Embryonic facial prominence (tissue), 1 donor: ENCODE data around the gene CDX1.

ENCODE experiments used
- DNase-seq: peaks from one replicate; pipeline ENCODE4 v3.0.0-alpha.2; 2016; ENCODE audit errors: extremely low spot score

CDX1 gene

DNA sequence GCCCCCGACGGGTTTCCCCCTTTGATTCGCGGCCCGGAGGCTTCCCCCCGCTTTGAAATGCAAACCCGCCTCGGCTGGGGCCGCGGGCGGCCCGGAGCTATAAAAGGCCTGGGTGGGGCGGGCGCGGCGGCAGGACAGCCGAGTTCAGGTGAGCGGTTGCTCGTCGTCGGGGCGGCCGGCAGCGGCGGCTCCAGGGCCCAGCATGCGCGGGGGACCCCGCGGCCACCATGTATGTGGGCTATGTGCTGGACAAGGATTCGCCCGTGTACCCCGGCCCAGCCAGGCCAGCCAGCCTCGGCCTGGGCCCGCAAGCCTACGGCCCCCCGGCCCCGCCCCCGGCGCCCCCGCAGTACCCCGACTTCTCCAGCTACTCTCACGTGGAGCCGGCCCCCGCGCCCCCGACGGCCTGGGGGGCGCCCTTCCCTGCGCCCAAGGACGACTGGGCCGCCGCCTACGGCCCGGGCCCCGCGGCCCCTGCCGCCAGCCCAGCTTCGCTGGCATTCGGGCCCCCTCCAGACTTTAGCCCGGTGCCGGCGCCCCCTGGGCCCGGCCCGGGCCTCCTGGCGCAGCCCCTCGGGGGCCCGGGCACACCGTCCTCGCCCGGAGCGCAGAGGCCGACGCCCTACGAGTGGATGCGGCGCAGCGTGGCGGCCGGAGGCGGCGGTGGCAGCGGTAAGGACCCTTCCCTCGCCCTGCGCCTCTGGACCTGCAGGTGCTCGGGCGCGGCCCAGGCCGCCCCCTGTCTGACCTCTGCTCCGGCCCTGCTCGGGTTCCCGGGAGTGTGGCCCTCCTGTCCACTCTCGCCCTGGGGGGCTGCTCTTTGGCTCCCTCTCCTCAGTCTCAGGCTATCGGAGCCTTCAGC is at the start of gene CDX1:
Gene CDX1 (plus strand): TSS at position 129 of the 862 bp plus-strand sequence. CDS start 99 bp downstream, at position 228.
- DNase-seq = no peak

DNA sequence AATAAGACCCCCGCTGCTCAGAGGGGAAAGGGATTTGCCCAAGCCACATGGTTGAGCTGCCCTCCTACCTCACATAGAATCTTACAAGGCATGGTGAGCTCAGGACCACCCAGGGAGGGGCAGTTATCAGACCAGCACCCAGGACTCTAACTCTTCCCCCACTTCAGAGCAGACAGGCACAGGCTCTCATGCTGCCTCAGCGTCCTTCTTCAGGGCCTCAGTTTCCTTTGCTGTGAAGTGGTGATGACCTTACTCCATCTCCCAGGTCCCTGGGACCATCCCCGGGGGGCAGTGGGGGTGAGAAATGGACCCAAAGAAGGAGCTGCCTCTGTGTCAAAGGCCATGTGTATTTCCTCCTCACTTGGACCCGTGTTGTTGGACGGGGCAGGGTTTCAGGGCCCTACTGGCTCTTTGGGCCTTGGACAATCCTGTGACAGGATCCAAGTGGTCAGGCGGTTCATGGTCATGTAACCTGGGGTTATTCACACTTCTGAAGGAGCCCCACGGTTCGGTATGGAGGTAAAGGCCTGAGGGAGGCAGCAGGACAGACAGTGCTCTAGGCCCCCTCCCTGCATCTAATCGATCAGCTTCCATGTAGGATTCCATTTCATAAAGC is 48.5 kb upstream of the CDX1 start:
- no peak for DNase-seq

DNA sequence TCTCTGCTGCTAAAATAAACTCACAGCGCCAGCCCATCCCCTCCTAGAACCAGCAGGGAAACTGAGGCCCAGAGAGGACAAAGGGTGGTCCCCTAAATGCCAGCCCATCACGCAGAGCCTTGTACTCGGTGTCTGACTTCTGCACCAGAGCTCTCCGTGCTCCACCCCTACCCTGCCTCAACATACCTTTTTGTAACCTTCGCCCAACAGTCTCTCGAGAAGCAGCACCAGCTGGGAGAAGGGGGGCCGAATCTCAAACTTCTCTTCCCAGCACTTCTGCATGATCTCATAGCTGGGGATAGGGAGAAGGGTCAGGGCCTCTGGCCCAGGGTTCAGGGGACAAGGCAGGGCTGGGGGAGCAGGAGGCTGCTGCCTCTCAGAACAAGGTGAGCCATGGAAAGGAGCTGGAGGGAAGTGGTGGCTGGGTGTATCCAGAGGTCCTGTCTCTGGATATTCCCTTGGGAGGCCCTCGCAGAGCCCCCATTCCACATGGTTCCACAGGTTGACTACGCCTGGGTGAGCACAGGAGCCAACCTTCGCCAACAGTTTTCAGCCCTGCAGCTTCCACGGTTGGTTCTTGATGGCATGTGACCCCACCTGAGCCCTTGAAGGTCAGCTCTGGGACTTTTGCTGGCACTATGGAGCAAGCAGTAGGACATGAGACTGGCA is 47.9 kb upstream of the CDX1 start:
- DNase-seq = no peak

DNA sequence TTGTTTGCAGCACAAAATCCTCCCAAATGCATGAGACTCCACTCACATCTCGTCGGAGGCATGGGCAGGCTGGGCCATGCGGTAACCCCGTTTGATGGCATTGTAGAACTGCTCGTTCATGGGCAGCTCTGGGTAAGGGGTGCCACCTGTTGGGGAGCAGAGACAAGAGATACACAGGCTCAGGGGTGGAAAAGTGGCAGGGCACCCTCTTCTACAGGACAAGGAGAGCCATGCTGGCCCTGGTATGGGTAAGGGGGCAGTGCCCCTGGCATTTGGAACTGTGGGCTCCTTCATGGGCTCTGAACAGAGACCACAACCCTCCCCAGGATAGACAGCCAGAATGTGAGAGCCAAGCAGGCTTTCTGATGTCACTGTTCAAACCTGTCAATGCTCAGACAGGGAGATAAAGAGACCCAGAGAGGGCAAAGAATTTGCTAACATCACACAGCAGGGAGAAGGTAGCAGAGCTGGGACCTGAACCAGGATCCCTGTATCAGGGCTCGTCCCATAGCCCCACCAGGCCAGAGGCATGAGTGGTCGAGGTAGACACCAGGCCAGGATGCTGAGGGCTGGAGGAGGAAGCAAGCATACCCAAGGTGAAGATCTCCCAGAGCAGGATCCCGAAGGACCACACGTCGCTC is 47.0 kb upstream of the CDX1 start:
- DNase-seq = no peak

DNA sequence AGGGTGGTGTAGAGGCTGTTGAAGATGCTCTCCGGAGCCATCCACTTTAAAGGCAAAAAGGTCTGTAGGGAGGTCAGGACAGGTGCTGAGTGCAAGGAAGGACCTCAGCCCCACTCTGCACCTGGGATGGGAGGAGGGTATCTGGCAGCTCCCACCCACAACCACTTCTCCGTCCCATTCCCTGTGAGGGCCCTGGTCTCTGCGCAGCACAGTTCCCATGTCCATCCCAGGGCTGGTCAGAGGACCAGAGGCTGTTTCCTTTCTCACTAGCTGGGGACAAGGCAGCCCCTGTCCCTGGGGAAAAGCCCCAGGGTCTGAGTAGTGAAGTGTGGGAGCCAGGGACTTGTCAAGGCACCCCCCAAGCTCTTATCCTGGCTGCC is 46.5 kb upstream of the CDX1 start:
- no peak for DNase-seq

DNA sequence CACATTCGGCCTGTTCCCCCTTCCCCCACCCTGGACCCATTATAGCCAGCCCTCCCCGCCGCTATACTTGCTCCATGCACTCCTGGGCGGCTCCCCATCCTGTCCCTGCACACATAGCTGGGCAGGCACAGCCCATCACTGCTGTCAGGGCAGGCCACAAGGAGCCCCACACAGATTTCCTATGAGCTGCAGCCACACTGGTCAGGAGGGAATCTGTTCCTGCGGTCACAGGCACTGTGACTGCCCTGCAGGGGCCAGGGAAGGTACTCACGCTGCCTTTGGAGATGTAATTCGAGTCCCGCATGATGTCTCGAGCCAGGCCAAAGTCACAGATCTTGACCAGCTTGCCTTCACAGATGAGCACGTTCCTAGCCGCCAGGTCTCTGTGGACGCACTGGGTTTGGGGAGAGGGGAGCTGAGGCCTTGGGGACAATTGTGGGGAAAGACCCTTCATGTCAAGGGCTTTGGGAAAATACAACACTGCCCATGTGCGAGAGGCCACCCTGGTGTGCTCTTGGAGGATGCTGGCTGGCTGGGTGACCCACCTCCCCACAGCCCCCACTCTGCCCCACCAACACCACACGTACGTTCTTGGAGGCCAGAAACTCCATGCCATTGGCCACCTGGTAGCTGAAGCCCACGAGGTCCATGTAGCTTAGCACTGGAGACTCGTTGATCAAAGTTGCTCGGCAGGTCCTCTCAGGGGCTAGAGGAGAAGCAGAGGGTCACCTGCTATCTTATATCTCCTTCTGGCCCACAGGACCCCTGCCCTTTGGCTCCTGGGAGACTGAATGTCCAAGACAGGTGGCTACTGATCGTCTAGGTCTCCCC is 45.7 kb upstream of the CDX1 start:
- DNase-seq = no peak

DNA sequence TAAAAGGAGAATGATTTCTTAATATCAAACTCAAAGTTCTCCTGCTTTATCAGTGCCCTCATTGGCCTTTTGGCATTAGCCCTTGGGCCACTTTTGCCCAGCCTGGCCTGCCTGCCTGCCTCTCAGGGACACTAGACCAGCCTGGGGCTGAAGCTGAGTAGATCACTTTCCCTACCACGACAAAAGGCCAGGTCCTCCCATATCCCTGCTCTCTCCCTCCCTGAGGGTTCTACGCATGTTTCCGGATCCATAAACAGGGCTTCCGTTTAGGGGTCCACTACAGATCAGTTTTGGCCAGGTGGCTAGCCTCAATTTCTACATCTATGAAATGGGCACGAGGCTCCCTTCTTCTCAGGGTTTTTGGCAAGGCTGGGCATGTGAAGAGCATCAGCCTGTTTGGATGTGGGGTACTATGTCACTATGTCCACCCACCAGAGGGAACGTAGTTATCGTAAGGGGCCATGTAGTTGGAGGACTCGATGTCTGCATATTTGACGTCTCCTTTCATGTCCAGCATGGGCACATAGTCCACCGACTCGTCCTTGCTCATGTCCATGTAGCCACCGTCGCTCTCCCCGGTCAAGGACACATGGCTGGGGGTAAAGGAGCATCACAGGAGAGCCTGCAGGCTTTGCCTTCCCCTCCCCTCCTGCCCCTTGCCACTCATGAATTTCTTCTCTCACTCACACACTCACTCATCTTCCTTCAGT is 45.0 kb upstream of the CDX1 start:
- no peak for DNase-seq

DNA sequence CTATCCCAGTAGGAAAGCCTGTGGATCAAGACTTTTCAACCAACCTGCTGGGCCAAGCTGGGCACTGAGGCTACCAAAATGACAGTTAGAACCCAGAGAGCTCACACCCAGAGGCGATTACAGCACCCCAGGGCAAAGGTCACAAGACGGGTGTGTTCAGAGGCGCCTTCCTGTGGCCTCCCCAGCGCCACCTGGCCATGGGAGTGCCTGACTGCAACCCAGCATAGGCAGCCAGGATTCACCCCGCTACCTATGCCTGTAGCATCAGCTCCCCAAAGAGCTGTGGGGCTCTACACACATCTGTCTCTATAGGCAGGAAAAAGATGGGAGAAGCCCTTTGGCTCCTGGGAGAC is 44.4 kb upstream of the CDX1 start:
- DNase-seq = no peak

DNA sequence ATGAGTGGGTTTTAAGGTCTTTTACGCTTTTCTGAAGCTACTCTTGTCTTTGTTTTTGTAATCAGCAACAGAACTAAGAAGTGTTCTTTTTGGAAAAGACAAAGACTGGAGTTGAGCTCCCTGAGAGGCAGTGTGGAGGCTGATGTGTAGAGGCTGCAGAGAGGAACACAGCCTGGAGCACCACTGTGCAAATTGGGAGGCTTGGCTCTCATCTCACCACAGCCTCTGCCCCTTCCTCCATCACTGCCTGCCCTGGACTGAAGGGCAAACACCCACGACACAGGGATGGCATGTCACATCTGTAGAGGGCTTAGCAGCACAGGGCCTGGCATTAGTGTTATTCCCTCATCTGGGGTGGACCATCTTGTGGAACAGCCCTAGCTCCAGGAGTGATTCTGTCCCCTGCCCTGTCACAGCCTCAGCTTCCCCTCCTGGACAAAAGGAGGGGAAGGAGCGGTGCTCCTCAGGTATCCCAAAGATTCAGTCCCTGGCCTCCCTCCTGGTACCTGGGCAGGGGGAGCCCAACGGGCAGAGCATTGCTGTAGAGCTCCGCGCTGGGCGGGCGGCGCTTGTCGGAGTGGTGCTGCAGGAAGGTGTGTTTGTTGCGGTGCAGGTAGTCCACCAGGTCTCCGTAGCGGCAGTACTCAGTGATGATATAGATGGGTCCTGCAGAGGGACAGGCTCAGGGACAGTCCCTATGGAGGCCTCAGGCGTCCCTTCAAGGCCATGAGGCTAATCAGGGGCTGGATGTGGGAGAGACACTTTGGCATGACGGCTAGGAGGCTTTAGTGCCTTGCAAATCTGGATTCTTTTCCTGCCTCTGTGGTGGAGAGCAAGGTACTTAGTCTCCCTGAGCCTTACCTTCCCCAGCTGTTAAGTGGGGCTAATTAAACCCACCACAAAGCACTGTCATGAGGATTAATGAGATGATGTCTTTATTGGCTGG is 43.8 kb upstream of the CDX1 start:
- no peak for DNase-seq

DNA sequence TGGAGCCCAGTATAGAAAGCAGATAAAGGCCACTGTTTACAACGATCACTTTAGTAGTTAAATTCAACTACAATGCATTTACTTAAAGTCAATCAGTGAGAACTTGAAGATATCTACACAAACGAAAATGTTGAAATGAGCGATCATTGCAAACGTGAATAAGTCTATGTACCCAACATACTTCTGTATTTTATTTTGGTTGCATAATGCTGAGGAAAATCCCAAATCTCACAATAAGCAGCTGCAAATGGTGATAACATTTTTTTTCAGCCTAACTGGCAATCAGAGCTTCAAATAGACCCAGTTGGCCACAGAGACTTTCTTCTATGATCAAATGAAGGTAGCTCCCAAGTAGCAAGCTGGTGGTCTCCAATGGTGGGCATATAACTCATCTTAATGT is 43.0 kb upstream of the CDX1 start:
- no peak for DNase-seq

DNA sequence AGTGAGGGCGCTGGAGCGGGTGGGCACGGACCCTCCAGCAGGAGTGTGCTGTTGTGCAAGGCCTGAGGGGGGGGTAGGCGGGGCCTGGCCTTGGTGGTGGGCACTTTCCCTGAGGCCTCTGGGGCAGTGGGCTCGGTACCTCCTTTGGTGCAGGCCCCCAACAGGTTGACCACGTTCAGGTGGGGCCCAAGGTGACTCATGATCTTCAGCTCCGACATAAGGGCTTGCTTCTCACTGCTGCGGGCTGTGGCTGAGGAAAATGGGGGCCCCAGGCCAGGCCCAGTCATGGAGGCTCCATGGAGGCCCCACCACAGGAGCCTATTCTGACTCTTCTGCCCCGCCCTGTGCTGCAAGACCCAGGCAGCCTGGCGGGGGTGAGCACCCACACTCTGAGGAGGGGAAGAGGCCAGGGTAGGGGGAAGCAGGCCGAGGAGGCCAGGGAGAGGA is 42.4 kb upstream of the CDX1 start:
- DNase-seq = no peak

DNA sequence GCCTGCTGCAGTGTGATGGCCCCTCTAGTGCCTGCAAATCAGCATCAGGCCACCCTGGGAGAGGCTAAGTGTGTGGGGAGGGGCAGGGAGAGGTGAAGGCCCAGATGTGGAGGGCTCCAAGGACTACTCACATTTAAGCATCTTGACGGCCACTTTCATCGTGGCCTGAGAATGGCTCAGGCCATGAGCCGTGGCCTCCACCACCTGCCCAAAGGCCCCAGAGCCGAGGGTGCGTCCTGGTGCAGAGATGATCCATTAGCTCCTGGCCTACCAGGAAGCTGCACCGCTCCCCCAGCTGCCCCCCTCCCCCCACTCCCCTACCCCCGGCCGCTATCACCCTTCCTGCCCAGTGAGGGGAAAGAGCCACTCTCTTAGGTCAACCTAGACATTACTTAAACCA is 42.0 kb upstream of the CDX1 start:
- DNase-seq = no peak

DNA sequence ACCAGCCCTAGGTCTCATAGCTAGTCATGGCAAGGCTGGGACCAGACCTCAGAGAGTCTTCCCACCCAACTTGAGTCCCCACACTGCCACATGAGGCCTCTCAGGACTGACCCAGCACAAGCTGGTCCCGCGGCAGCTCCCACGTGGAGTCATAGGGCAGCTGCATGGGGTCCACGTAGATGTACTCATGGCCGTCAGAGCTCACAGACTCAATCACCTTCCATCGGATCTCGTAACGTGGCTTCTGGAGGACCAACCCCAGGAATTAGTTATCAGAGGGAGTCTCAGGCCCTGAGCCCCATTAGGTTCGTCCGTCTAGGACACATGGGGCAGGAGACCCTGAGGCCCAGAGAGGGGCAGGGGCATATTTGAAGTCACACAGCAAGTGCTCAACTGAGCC is 41.2 kb upstream of the CDX1 start:
- no peak for DNase-seq

DNA sequence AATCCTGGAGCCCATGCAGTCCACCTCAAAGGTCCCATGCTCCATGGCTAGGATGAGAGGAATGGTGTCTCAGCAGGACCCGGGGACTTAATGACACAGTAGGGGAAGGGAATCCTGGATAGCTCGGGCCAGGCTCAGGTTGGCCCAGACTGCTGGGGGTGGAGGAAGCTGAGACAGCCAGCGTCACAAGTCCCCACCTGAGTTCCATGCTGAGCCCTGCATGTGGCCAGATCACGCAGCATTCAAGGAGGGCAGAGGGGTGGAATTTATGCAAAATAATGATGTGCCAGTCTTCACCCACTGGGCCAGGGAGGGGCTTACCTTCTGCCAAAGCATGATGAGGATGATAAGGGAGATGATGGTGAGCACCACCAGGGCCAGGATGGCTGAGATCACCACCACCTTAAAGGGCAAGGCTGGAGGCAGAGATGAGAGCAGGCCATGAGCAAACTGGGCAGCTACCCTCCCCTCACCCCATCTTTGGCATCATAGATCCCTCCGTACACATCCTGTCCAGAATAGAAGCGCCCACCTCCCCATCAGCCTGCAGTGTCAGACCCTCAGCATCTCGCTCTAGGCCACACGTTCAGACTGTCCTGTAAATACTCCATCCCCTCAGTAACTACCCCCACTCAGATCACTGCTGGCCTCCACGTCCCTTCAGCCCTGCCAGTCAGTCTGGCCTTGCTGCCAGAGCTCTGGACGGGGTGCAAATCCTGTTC is 40.2 kb upstream of the CDX1 start:
- DNase-seq = no peak

DNA sequence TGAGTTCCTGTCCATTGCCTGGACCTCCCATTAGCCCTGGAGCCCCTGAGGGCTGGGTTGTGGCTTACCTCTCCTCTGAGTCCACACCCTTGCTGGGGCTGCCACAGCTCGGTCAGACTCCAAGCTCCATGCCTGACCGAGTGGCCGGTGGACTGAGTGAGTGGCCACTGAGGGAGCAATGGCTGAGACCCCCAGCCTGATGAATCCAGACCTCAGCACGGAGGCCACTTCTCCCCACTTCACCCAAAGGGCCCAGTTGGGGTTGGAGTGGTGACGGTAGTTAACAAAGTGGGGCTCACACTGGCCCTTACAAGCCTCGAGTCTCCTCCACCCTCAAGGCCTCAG is 39.7 kb upstream of the CDX1 start:
- no peak for DNase-seq

DNA sequence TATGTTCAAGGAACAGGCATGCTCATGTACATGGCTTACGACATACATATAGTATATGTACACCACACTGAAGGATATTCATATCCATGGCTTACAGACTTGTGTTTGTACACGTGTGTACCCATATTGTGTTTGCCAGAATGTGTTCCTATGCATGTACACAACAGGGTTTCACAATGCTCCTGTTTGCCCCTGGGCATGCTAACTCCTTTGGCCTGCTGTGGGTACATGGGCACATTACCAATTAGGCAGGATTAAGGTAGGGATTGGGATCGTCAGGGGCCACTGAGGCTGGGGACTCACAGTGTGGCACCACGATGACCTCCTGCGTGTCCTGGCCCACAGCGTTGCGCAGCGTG is 37.1 kb upstream of the CDX1 start:
- DNase-seq = no peak

DNA sequence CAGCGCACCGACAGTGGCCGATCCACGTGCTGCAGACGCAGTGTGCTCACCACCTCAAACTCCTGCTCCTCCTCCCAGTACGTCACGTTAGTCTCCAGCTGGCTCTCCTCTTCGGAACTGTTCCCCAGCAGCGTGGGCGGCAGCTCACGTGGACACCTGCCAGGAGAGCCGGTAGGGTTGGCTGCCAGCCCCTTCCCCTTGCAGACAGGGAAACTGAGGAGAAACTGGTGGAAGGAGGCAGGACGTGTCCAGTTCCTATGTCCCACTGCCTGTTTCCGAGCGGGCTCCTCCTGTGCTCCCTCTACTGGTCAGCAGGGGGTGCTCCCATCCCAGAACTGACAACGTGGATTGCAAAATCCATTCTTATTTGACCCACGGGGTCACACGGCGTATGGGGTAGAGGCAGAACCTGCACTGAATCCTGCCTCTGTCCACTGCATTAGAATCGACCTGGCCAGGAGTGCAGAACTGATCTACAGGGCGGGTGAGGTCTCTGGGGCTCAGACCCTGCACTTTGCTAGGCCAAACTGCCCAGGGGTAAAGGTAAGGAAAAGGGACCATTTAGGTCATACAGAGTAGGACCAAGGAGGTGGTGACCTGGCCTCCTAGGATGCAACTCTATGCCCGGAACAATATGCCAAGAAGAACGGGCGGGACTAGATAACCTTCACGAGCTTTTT is 36.6 kb upstream of the CDX1 start:
- no peak for DNase-seq

DNA sequence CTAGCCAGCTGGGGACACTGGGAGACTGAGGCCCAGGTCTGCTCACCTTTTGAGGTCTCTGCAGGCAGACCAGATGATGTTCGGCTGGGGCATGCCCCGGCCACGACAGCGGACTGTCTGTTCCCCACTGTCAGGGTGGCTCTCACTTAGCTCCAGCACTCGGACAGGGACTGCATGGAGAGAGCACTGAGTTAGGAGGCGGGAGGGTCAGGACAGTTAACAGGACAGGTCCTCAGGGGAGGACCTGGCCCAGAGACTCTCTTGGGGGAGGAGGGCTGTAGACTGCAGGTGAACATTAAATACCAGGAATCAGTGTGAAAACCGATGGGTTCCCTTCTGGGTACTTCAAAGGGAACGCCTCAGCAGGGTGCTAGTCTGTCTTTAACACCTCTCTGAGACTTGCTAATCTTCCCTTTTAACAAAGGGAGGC is 36.1 kb upstream of the CDX1 start:
- no peak for DNase-seq

DNA sequence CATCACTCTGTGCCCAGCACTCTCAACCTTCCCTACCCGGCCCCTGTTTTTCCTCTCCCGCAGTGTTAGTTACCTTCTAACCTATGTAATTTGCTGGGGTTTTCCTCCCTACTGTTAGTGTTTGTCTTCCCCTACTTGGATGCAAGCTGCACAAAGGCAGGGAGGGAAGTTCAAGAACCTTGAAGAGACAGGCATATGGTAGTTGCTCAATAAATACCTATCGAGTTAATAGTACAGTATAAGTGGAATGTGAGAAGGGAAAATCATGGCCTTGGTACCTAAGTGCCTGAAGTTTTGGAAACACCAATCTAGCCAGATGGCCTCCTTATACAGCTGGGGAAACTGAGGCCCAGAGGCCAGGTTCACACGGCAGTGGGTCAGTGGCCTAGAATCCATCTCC is 35.1 kb upstream of the CDX1 start:
- DNase-seq = no peak
